ENCODE data around the gene SLC2A13. TPM values are rescaled to one million over a fixed set of nuclear protein-coding genes. Genes with fewer than 3 reads are reported as not detected.

The SLC2A13 gene
- total RNA-seq, 2 experiments from 2014 or later: 2.0 to 2.1 TPM

DNA sequence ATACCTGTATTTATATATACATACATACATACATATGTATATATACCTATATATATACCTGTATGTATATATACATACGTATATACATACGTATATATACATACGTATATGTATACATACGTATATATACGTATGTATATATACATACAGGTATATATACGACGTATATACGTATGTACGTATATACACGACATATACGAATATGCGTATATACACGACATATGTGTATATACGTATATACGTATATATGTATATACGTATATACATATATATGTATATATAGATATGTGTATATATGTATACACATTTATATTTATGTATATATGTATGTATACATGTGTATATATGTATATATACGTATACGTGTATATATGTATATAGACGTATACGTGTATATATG lies 393.5 kb downstream of the SLC2A13 start:
- Mint-ChIP-seq H3K9me3 (no peaks in the 10 kb centered on the region), H3K4me3 (no peak overlapping the region), H3K36me3 (ENCODE audit: low read depth) (no peaks in the 10 kb centered on the region), H3K27ac (no peak overlapping the region), H3K4me1 (ENCODE audit: low read depth) (no peaks in the 10 kb centered on the region), H3K27me3 (ENCODE audit: low read depth) (no peaks in the 10 kb centered on the region)
- DNase-seq: no peak
- CTCF ChIA-PET: no interaction called here
- intact Hi-C loops (cut with micrococcal nuclease): no loop called here

Other genes starting within 250 kb of the SLC2A13 start
- gene LRRK2, start 118.9 kb upstream of the SLC2A13 start, total RNA-seq: not detected